Kidney (tissue), 14 donors: ENCODE results near the gene CATSPER1. TPM values are rescaled to one million over a fixed set of nuclear protein-coding genes. Genes with fewer than 3 reads are reported as not detected.
A peak's percentile ranks its signal among the peaks of the same experiment; 100 is the strongest.

Experiments used
- DNase-seq, 5 donors: peaks; one replicate each; pipeline ENCODE4 v3.0.0-alpha.2; 2013 to 2020
- FAIRE-seq: peaks from 2 replicates; lab custom pipeline; 2012; peaks lifted over from hg19 to GRCh38; lab: Jason Lieb, UNC
- H3K27ac ChIP-seq, 2 donors: one replicate each; pipeline ENCODE4 v1.7.0; 2013; ENCODE audit warnings: low read depth in 2 of 2, low read length in 2 of 2, inconsistent platforms in 1 of 2
- H3K27me3 ChIP-seq: one replicate; pipeline ENCODE4 v1.7.1; 2013; ENCODE audit warnings: low read length, inconsistent platforms; ENCODE audit not compliant: control insufficient read depth, insufficient read depth
- H3K36me3 ChIP-seq, 3 donors: one replicate each; pipeline versions ENCODE4 v1.7.0 to v1.7.1; 2013; ENCODE audit warnings: low read length in 3 of 3, control low read depth in 1 of 3, inconsistent platforms in 1 of 3; ENCODE audit not compliant: insufficient read depth in 3 of 3, control insufficient read depth in 2 of 3
- H3K4me1 ChIP-seq, 3 donors: one replicate each; pipeline versions ENCODE4 v1.7.0 to v1.7.1; 2013; ENCODE audit warnings: low read length in 3 of 3, inconsistent platforms in 1 of 3, low read depth in 1 of 3; ENCODE audit not compliant: control insufficient read depth in 2 of 3, insufficient read depth in 2 of 3
- H3K4me3 ChIP-seq, 3 donors: one replicate each; pipeline versions ENCODE4 v1.7.0 to v1.8.1; 2013; ENCODE audit warnings: low read length in 3 of 3, control low read depth in 1 of 3, inconsistent platforms in 1 of 3
- H3K9ac ChIP-seq, 3 donors: one replicate each; pipeline versions ENCODE4 v1.7.0 to v1.7.1; 2013; ENCODE audit warnings: low read length in 3 of 3, control low read depth in 1 of 3, inconsistent platforms in 1 of 3
- H3K9me3 ChIP-seq, 3 donors: one replicate each; pipeline versions ENCODE4 v1.7.0 to v1.7.1; 2013; ENCODE audit warnings: low read length in 3 of 3, control low read depth in 1 of 3, inconsistent platforms in 1 of 3; ENCODE audit not compliant: control insufficient read depth in 2 of 3, insufficient read depth in 1 of 3
- intact Hi-C: fragments of 100-400 bp; cut with DNase I; formaldehyde crosslinking; loops from one replicate; pipeline ENCODE4 v1.11.1; 2022
- polyA plus RNA-seq: library from polyadenylated mRNA; stranded (reverse); fragments of 350-450 nt; fragmentation: Illumina TruSeq; extraction: RNeasy Lipid Tissue Mini Kit (QIAGEN cat#74804); gene quantifications from one replicate; pipeline ENCODE4 v1.2.3, GENCODE V29; 2014; ENCODE audit warnings: low read depth, low replicate concordance; ENCODE audit not compliant: insufficient read depth
- total RNA-seq: library from RNA; stranded (reverse); fragmentation: NEBNext Ultra II Directional; extraction: Animal tissue kit (Norgen Biotek cat#: 25700); gene quantifications from one replicate; pipeline ENCODE4 v1.2.1, GENCODE V29; 2021
- TF ChIP-seq, protein P1 (sequence below): IDR thresholded peaks from 3 replicates; pipeline ENCODE4 v1.5.1; 2012; ENCODE audit warnings: mild to moderate bottlenecking, moderate library complexity, borderline replicate concordance; ENCODE audit not compliant: insufficient read depth; ENCODE audit errors: extremely low read depth
- donor health status: control.
- donor health status: control.
- donor health status: control.
- donor health status: control.
- donor health status: control.
- donor health status: DM: yes; HTN: yes; CAD: no.
- donor health status: Normal renal cell carcinoma (clear cell type).

Gene CATSPER1
- total and polyA plus RNA-seq, 2 donors from 2014 or later: 0.76 TPM; not detected in 1

- Histone ChIP-seq H3K27ac (no peak overlapping the region), H3K27me3 (peaks cover 3% of the 10 kb centered on the region), H3K9me3 (no peaks in the 10 kb centered on the region), H3K4me3 (no peak overlapping the region), H3K4me1 (peaks cover 0 to 6% (median 0%) of the 10 kb centered on the region in 3 donors), H3K36me3 (peaks cover 0 to 7% (median 3%) of the 10 kb centered on the region in 3 donors), H3K9ac (no peak overlapping the region)
- TF ChIP-seq, protein P1, sequence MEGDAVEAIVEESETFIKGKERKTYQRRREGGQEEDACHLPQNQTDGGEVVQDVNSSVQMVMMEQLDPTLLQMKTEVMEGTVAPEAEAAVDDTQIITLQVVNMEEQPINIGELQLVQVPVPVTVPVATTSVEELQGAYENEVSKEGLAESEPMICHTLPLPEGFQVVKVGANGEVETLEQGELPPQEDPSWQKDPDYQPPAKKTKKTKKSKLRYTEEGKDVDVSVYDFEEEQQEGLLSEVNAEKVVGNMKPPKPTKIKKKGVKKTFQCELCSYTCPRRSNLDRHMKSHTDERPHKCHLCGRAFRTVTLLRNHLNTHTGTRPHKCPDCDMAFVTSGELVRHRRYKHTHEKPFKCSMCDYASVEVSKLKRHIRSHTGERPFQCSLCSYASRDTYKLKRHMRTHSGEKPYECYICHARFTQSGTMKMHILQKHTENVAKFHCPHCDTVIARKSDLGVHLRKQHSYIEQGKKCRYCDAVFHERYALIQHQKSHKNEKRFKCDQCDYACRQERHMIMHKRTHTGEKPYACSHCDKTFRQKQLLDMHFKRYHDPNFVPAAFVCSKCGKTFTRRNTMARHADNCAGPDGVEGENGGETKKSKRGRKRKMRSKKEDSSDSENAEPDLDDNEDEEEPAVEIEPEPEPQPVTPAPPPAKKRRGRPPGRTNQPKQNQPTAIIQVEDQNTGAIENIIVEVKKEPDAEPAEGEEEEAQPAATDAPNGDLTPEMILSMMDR: no peak
- peak in 1 of 5 donors; percentile 34 for DNase-seq
- FAIRE-seq: no peak
- intact Hi-C loops: no loop called here
Observed at GRCh38 chr11:66006134-66006890, 20.0 kb downstream of the CATSPER1 start.

DNA sequence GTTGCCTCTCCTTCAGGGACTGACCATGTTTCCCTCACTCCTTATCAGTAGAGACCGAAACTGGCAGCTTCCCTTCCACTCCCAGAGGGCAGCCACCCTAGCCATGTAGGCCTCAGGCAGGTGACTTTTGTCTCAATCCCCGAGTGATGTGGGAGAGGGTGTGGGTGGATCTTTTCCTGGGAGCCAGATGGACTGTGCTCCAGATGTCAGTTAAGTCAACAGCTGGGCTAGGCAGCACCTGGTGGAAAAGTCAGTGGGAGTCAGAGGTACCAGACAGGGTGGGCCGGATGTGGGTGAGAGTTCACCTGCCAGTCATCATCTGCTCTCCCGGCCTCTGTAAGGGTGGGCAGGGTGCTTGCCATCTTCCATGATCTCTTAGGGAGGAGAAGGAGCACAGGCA, 22.1 kb downstream of the CATSPER1 start:
- H3K27ac ChIP-seq: no peak overlapping the region
- no peaks in the 10 kb centered on the region for H3K27me3 ChIP-seq
- no peak overlapping the region for H3K9ac ChIP-seq
- intact Hi-C loops: no loop called here
- H3K4me3 ChIP-seq: no peak overlapping the region
- DNase-seq (peak in 1 of 5 donors; percentile 39), FAIRE-seq (no peak)
- no peaks in the 10 kb centered on the region for H3K9me3 ChIP-seq
- TF ChIP-seq, protein P1: no peak
- H3K4me1 ChIP-seq: peaks cover 0 to 10% (median 0%) of the 10 kb centered on the region in 3 donors
- peaks cover 7 to 19% (median 13%) of the 10 kb centered on the region in 3 donors for H3K36me3 ChIP-seq

- intact Hi-C loops: no loop called here
- Histone ChIP-seq H3K9ac (peak overlapping the region; percentile 61 to 92 (median 64)), H3K4me1 (peaks cover 0 to 10% (median 0%) of the 10 kb centered on the region in 3 donors), H3K27ac (peak overlapping the region in 1 of 2 donors; percentile 99), H3K9me3 (no peaks in the 10 kb centered on the region), H3K4me3 (peak overlapping the region in 2 of 3 donors; percentile 97 to 100), H3K36me3 (peaks cover 8 to 28% (median 22%) of the 10 kb centered on the region in 3 donors), H3K27me3 (no peaks in the 10 kb centered on the region)
- DNase-seq (peak in 1 of 5 donors; percentile 56), FAIRE-seq (no peak)
- TF ChIP-seq, protein P1: no peak
Observed at GRCh38 chr11:66003291-66003690, 23.0 kb downstream of the CATSPER1 start.
